A204.1 (cell line): ENCODE data around the gene GAS6.

Source experiments
- FAIRE-seq: peaks from 2 replicates; lab custom pipeline; 2012; peaks lifted over from hg19 to GRCh38; lab: Jason Lieb, UNC

Gene GAS6

GRCh38 chr13:113887700-113888201 lies 23.9 kb upstream of the GAS6 start:
- no peak for FAIRE-seq

- FAIRE-seq: no peak
These were observed 22.8 kb upstream of the GAS6 start for GRCh38 chr13:113886561-113887112.

- no peak for FAIRE-seq
These were observed 20.9 kb upstream of the GAS6 start for GRCh38 chr13:113884821-113885220.

DNA sequence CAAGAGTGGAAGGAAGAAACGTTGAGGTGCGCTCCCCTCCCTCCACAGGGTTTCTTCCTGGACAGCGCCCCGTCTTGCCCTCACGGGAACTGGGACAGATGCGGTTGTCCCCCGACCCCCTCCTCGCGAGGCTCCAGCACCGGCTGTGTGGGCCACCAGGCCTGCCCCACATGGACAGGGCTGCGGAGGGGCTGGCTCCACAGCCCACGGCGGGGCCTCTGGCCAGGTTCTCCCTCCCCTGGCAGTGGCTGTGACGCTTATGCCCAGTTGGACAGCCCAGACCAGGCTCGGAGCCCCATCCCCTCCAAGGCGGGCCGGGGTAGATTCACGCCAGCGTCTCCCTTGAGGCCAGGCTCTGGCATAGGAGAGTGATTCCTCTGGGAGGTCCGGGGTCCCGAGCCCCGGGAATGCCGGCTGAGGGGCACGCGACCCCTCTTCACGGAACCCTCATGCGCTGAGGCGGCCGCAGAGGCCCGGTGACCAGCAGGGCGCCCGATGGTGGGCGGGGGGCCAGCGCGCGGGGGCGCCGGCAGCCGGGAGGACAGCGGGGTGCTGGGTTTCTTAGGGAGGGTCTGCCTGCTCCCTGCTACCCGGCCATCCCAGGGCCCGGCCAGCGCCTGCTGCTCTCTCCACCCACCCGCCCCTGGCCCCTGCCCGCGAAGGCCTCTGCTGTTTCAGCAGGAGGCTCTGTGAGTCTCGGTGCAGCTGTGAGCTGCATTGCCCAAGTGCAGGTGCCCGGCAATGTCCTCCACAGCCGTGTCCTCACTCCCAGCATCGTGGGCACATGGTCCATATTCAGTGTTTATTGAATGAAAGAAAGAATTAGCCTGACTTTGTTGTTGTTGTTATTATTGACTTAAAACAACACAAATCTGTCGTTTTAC lies 20.3 kb upstream of the GAS6 start:
- FAIRE-seq: no peak

- FAIRE-seq: no peak
These were observed 19.5 kb upstream of the GAS6 start for GRCh38 chr13:113883314-113883811.

- no peak for FAIRE-seq
These were observed 18.8 kb upstream of the GAS6 start for GRCh38 chr13:113882716-113883115.

DNA sequence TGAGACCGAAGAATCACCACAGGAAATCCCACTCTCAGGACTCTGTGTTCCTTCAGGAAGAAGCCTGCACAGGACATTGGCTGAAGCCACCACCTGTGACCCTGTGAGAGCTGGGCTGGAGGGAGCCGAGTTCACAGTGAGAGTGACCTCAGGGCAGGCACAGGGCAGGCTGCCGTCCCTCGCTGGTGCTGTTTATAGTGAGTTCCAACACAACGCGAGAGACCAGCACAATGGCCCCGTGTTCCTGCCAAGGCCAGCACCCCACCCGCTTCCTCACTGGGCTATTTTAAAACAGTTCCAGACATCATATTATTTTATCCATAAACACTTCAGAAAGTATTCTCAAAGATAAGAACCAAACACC lies 18.4 kb upstream of the GAS6 start:
- no peak for FAIRE-seq

GRCh38 chr13:113881614-113882266 lies 17.9 kb upstream of the GAS6 start:
- FAIRE-seq: no peak

GRCh38 chr13:113880651-113881611 lies 17.1 kb upstream of the GAS6 start:
- no peak for FAIRE-seq

DNA sequence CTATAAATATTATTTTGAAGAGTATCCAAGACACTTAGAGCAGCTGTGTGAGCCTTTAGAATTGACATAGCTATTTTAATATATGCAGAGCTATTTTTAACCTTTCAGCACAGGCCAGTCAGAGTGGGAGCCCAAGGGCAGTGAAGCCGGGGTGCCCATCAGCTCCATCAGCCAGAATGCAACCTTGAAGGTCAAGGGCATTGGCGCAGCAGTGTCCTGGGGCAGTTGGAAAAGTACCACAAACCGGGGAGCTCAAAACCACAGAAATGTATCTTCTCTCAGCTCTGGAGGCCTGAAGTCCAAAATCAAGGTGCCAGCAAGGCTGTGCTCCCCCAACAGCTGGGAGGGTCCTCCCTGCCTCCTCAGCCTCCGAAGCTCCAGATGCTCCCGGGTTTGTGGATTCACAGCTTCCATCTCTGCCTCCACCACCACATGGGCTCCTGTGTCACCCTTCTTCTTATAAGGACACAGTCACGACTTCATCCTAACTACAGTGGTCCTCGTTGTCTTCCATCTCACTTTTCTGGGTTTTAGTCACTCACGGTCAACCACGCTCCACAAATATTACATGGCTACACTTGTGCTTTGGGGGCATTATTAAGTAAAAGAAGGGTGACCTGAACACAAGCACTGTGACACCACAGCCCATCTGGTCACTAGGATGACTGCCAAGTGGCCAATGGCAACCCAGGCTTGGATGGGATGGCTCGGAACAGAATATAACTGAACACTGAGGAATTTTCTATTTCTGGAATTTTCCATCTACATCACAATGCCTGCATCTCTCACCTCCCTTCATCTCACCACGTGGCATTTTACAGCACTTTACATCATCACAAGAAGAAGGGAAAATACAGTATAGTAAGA lies 15.9 kb upstream of the GAS6 start:
- FAIRE-seq: no peak

DNA sequence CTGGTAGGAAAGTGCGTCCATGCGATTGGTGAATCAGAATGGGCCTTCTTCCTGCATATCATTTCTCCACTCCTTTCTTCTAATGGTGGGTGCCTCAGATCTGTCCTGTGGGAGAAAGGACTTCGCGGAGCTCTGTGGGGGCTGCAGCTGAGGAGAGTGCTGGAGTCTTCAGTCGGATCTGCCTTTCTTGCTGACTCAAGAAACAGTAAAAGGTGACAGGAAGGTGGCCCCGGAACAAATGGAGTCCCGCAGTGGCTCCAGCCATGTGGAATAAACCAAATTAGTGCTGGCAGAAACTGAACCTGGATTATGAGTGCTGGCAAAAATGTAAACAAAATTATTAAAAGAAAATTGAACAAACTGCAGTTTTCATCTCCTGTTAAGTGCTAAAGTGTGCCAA lies 15.1 kb upstream of the GAS6 start:
- FAIRE-seq: no peak

GRCh38 chr13:113877149-113877990 lies 13.5 kb upstream of the GAS6 start:
- no peak for FAIRE-seq

- no peak for FAIRE-seq
These were observed 12.7 kb upstream of the GAS6 start for GRCh38 chr13:113876346-113877148.

DNA sequence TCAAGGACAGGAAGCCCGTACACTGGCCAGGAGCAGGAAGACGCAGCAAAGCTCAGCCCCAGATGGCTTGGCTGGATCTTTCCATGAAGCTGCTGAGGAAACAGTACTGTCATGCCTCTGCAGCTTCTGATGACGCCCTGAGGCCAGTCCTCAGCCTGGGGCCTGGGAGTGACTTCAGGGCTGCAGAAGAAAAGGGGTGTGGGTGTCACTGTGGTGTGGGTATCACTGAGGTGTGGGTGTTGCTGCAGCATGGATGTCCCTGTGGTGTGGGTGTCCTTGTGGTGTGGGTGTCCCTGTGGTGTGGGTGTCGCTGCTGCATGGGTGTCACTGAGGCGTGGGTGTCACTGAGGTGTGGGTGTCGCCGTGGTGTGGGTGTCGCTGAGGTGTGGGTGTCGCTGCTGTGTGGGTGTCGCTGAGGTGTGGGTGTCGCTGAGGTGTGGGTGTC lies 12.0 kb upstream of the GAS6 start:
- FAIRE-seq: no peak

GRCh38 chr13:113875429-113875815 lies 11.5 kb upstream of the GAS6 start:
- no peak for FAIRE-seq

GRCh38 chr13:113874579-113875428 lies 10.9 kb upstream of the GAS6 start:
- no peak for FAIRE-seq

DNA sequence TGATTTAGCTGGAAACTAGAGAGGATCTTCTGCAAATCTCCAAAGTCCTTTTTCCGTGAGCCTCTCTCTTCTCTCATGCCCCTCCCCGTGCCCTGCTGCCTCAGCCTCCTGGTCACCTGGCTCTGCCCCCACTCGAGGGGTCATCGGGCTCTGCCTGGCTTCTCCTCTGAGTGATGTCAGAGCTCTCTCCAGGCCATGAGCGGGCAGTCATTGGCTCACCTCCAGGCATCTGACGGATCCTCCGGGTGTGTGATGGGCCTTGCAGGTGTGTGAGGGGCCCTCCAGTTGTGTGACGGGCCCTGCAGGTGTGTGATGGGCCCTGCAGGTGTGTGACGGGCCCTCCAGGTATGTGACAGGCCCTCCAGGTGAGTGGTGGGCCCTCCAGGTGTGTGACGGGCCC lies 10.3 kb upstream of the GAS6 start:
- FAIRE-seq: no peak

DNA sequence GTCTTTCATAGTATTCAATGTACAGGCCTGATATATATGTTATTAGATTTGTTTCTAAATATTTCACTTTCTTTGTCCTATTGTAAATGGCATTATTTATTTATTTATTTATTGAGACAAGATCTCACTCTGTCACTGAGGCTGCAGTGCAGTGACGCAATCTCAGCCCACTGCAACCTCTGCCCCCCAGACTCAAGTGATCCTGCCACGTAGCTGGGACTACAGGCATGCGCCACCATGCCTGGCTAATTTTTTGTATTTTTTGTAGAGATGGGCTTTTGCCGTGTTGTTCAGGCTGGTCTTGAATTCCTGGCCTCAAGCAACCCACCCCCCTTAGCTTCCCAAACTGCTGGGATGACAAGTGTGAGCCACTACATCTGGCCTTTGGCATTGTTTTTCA lies 5.4 kb upstream of the GAS6 start:
- FAIRE-seq: no peak
